Left cardiac atrium (tissue), 4 donors: ENCODE measurements around the gene HMGXB4. TPM values are rescaled to one million over a fixed set of nuclear protein-coding genes. Genes with fewer than 3 reads are reported as not detected.

ENCODE experiments used
- ATAC-seq, 2 donors: fragments of 200-7000 bp; cut with Tn5 transposase; one replicate each; pipeline ENCODE4 v1.9.1; 2020; ENCODE audit warnings: mild to moderate bottlenecking in 2 of 2, moderate library complexity in 2 of 2
- DNase-seq: peaks from one replicate; pipeline ENCODE4 v3.0.0-alpha.2; 2020
- intact Hi-C, 2 donors: fragments of 100-400 bp; cut with DNase I; formaldehyde crosslinking; loops; one replicate each; pipeline versions ENCODE4 v1.14.1 to v1.15.1; 2022 to 2023
- total RNA-seq, 2 donors: library from RNA; stranded (reverse); fragmentation: NEBNext Ultra II Directional; extraction: Animal tissue kit (Norgen Biotek cat#: 25700); gene quantifications; one replicate each; pipeline ENCODE4 v1.2.1, GENCODE V29; 2021
- donor health status: DM: no; HTN: yes; CAD: no.
- donor health status: DM: no; HTN: yes; CAD: no; lungs with severe emphysema.
- donor health status: DM: yes; HTN: yes; CAD: no.
- donor health status: Dilated cardiomyopathy.

Gene HMGXB4
- total RNA-seq, 2 donors from 2014 or later = 8.8 to 10.3 TPM

GRCh38 chr22:35319244-35319985, 62.1 kb downstream of the HMGXB4 start:
- DNase-seq (no peak), ATAC-seq (no peak)
- intact Hi-C loops = no loop called here

- ATAC-seq (peak in 1 of 2 donors; percentile 44), DNase-seq (no peak)
- intact Hi-C loops = no loop called here
These were observed 64.8 kb downstream of the HMGXB4 start for GRCh38 chr22:35322126-35322525.

GRCh38 chr22:35322893-35323292, 65.6 kb downstream of the HMGXB4 start:
- intact Hi-C loops = no loop called here
- ATAC-seq (no peak), DNase-seq (no peak)

DNA sequence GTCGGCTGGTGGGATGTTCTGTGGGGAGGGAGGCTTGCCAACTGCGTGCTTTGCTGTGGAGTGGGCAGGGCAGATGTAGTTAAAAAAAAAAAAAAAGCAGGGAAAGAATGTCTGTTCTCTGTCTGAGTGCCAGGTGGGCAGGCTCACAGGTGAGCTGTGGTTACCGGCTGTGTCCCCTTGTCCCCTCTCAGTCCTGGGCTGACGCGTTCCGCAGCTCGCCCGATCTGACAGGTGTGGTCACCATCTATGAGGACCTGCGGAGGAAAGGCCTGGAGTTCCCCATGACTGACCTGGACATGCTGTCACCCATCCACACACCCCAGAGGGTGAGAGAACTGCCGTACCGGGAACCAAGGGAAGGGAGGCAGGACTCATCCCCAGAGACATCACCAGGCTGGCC, 66.0 kb downstream of the HMGXB4 start:
- intact Hi-C loops = no loop called here
- no peak for ATAC-seq

DNA sequence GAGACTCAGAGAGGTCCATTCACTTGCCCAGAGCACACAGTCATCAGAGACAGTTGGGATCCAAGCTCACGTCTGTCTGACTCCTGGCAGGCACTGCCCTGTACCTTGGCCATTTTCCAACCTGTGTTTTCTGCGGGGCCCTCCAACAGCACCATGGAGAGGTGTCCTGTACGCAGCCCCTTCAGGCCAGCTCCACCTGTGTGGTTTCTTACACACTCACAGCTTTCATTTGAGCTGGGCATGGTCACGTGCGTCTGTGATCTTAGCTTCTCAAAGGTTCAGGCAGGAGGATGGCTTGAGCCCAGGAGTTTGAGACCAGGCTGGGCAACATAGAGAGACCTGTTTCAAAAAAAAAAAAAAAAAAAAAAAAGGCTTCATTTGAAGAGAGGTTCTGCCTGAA, 66.8 kb downstream of the HMGXB4 start:
- intact Hi-C loops = no loop called here
- no peak for DNase-seq
- ATAC-seq = no peak

More for the DNA sequence above, 66.0 kb downstream of the HMGXB4 start:
- DNase-seq = no peak

- no peak for DNase-seq
- ATAC-seq = no peak
These were observed 67.5 kb downstream of the HMGXB4 start for GRCh38 chr22:35324762-35325161.

GRCh38 chr22:35325209-35325608, 67.9 kb downstream of the HMGXB4 start:
- ATAC-seq = no peak
- intact Hi-C loops = no loop called here
- DNase-seq = no peak

More at GRCh38 chr22:35324762-35325161, 67.5 kb downstream of the HMGXB4 start:
- intact Hi-C loops = no loop called here

DNA sequence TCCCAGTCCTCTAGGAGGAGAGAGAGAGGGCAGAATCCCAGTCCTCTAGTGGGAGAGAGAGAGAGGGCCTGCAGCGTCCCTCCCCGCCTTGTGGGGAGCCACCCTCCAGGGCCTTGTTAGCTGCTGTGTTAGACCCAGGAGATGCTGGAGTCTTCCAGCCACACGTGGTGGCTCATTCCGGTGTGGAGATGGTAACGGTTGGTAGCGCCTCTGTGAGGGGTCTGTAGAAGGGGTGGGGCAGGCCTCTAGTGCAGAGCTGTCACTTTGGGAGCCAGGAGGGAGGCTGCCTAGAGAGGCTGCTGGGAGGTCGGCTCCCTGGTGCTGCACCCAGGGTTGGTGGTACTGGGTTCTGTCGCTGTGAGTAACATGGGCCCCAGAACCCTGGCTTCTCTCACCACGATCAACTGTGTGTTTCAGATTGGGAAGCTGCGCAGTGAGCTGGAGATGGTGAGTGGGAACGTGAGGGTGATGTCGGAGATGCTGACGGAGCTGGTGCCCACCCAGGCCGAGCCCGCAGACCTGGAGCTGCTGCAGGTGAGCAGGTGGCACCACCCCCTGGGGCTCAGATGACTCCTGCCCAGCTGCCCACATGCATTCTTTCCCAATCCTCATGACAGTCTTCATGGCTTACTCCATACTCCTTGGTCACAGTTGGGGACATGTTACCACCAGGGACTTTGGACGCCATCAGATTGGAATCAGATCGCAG, 69.7 kb downstream of the HMGXB4 start:
- intact Hi-C loops = no loop called here
- ATAC-seq = no peak
- no peak for DNase-seq

GRCh38 chr22:35327690-35328471, 70.6 kb downstream of the HMGXB4 start:
- DNase-seq (no peak), ATAC-seq (no peak)
- intact Hi-C loops = no loop called here

DNA sequence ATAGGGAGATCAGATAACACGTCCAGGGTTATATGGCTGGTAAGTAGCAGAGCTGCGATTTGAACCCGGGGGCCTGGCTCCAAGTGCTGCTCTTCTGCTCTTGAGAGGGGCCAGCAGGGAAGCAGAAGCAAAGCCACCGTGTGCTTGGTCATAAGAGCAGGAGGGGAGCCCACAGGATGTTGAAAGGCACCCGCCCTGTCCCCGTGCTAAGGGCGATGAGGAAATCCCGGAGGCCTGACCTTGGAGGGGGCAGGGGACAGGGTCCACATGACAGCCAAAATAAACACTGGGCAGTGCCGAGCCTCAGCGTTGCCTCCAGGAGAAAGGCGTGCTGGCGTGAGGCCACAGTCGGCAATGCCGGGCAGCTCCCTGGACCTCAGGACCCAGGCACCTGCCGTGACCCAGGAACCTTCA, 71.2 kb downstream of the HMGXB4 start:
- DNase-seq (no peak), ATAC-seq (peak in 1 of 2 donors; percentile 21)
- intact Hi-C loops = no loop called here

- DNase-seq (no peak), ATAC-seq (no peak)
- intact Hi-C loops = no loop called here
These were observed 72.0 kb downstream of the HMGXB4 start for GRCh38 chr22:35329114-35329847.

- DNase-seq = peak; percentile 90
- ATAC-seq = peak; percentile 72 to 81
- intact Hi-C loops = no loop called here
These were observed 73.1 kb downstream of the HMGXB4 start for GRCh38 chr22:35330258-35330861.

- no peak for ATAC-seq
- intact Hi-C loops = no loop called here
- DNase-seq = no peak
These were observed 75.0 kb downstream of the HMGXB4 start for GRCh38 chr22:35332278-35332677.

- intact Hi-C loops = no loop called here
- ATAC-seq (no peak), DNase-seq (no peak)
These were observed 75.9 kb downstream of the HMGXB4 start for GRCh38 chr22:35333220-35333619.

- intact Hi-C loops = no loop called here
- ATAC-seq (no peak), DNase-seq (no peak)
These were observed 76.7 kb downstream of the HMGXB4 start for GRCh38 chr22:35334004-35334403.

- ATAC-seq = no peak
- no peak for DNase-seq
- intact Hi-C loops = no loop called here
These were observed 78.2 kb downstream of the HMGXB4 start for GRCh38 chr22:35335468-35335867.

- ATAC-seq = peak; percentile 68 to 75
- no peak for DNase-seq
- intact Hi-C loops = no loop called here
These were observed 78.9 kb downstream of the HMGXB4 start for GRCh38 chr22:35335936-35336781.

- ATAC-seq (no peak), DNase-seq (no peak)
- intact Hi-C loops = no loop called here
These were observed 80.6 kb downstream of the HMGXB4 start for GRCh38 chr22:35337932-35338331.
